DND-41 (cell line): Measurements from ENCODE around the gene TLE4.

Experiments
- EZH2 ChIP-seq: IDR thresholded peaks from 3 replicates; pipeline ENCODE4 v1.6.1; 2012; ENCODE audit warnings: borderline replicate concordance, low read depth, mild to moderate bottlenecking, moderate library complexity, low read length, inconsistent platforms; ENCODE audit not compliant: severe bottlenecking
- TF ChIP-seq, protein P1 (sequence below): IDR thresholded peaks from 2 replicates; pipeline ENCODE4 v1.5.1; 2012; ENCODE audit warnings: borderline replicate concordance, low read length, moderate library complexity, mild to moderate bottlenecking; ENCODE audit not compliant: poor library complexity, severe bottlenecking; ENCODE audit errors: extremely low read depth

DNA sequence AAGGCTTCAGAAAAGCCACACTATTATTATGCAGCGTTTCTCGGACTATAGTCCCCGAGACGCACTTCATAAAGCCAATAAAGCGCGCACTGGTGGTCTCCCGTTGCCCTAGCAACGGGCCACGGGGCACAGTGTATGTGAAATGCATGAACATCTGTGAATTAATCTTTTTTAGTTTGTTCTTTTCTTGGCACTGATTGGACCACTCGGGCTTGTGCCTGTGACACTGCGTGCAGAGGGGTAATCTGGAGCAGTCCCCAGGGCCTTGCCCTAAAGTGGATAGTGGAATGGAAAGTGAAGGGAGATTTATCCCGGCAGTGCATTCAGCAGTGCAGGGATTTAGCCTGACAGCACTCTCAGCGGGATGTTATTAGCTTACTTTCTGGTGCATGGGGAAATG lies 92.1 kb downstream of the TLE4 start:
- TF ChIP-seq, protein P1, sequence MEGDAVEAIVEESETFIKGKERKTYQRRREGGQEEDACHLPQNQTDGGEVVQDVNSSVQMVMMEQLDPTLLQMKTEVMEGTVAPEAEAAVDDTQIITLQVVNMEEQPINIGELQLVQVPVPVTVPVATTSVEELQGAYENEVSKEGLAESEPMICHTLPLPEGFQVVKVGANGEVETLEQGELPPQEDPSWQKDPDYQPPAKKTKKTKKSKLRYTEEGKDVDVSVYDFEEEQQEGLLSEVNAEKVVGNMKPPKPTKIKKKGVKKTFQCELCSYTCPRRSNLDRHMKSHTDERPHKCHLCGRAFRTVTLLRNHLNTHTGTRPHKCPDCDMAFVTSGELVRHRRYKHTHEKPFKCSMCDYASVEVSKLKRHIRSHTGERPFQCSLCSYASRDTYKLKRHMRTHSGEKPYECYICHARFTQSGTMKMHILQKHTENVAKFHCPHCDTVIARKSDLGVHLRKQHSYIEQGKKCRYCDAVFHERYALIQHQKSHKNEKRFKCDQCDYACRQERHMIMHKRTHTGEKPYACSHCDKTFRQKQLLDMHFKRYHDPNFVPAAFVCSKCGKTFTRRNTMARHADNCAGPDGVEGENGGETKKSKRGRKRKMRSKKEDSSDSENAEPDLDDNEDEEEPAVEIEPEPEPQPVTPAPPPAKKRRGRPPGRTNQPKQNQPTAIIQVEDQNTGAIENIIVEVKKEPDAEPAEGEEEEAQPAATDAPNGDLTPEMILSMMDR = no peak
- no peak for TF ChIP-seq EZH2
